ENCODE measurements around the gene DGKH. TPM values are rescaled to one million over a fixed set of nuclear protein-coding genes. Genes with fewer than 3 reads are reported as not detected.

Gene DGKH
- total and polyA plus RNA-seq, 9 of the 15 experiments (the other 6 are each of a cell fraction or from before 2014, with no cell fraction given): 0.38 to 4.4 (median 3.1) TPM

DNA sequence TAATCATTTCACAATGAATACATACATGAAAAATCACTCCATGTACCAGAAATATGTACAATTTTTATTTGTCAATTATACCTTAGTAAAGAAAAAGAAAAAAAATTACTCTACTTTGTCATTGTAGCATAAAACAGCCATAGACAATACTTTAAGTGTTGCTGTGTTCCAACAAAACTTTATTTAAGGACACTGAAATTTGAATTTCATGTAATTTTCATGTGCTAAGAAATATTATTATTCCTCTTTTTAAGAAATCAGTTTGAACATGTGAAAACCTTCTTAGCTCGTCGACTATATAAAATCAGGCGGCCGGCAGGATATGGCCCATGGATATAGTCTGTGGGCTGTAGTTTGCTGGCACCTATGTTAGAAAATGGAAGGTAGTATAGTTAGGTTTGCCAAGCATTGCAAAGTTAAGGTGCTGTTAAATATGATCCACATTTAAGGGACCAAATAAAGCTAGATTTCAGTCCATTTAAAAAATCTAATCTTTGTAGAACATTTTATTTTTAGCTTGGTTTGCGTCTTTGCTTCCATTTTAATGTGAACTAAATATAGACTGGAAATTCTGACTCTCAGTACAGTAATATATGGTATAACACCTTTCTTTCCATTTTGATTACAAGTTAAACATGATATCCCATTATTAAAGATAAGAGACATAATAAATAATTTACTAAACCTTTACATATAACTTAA lies 6.5 kb downstream of the DGKH start:
- ChIA-PET POLR2A (interaction anchor here (0.7 to 1.2 kb wide), 2 partner anchors 11 to 20 kb away, joined by 3 read pairs; no protein-coding TSS in a partner anchor), CTCF (ENCODE audit: low intra/inter-chr PET ratio) (no interaction called here)
- no peaks in the 10 kb centered on the region for H3K27me3 ChIP-seq (ENCODE audit: control insufficient read depth in 2 of 2, insufficient read depth in 2 of 2, low read length in 2 of 2)
- no peaks in the 10 kb centered on the region for H3K9me1 ChIP-seq (ENCODE audit: control insufficient read depth, insufficient read depth, low read length)
- H2AFZ ChIP-seq (ENCODE audit: low read depth, low read length): peak overlapping the region; percentile 71
- H3K27ac ChIP-seq (ENCODE audit: extremely low read depth, low read depth, low read length): peak overlapping the region; percentile 67; the same call in 1 of the 3 replicates
- DNase-seq (ENCODE audit: extremely low read depth in 1 of 4, low spot score in 3 of 4) (no peak), ATAC-seq (peak; percentile 25; the same call in 1 of the 3 replicates), FAIRE-seq (no peak)
- peak overlapping the region in 1 of 2 experiments; percentile 73; a peak in 2 of 4 replicates for H3K9ac ChIP-seq (ENCODE audit: insufficient read depth in 1 of 2, low read depth in 2 of 2, low read length in 2 of 2)
- H3K36me3 ChIP-seq (ENCODE audit: control insufficient read depth, insufficient read depth, low read length): peaks cover 8% of the 10 kb centered on the region; the same call in 1 of the 3 replicates
- no TSS peak for BruUV-seq (replicated peaks)
- intact Hi-C loops (cut with micrococcal nuclease) (no loop called here), in situ Hi-C loops (cut with MboI) (no loop called here)
- 35% methylated on average over 5 of the region's 5 CpGs for WGBS (ENCODE audit: insufficient coverage, low coverage, missing lambda C conversion rate)
- TF ChIP-seq, protein P1, sequence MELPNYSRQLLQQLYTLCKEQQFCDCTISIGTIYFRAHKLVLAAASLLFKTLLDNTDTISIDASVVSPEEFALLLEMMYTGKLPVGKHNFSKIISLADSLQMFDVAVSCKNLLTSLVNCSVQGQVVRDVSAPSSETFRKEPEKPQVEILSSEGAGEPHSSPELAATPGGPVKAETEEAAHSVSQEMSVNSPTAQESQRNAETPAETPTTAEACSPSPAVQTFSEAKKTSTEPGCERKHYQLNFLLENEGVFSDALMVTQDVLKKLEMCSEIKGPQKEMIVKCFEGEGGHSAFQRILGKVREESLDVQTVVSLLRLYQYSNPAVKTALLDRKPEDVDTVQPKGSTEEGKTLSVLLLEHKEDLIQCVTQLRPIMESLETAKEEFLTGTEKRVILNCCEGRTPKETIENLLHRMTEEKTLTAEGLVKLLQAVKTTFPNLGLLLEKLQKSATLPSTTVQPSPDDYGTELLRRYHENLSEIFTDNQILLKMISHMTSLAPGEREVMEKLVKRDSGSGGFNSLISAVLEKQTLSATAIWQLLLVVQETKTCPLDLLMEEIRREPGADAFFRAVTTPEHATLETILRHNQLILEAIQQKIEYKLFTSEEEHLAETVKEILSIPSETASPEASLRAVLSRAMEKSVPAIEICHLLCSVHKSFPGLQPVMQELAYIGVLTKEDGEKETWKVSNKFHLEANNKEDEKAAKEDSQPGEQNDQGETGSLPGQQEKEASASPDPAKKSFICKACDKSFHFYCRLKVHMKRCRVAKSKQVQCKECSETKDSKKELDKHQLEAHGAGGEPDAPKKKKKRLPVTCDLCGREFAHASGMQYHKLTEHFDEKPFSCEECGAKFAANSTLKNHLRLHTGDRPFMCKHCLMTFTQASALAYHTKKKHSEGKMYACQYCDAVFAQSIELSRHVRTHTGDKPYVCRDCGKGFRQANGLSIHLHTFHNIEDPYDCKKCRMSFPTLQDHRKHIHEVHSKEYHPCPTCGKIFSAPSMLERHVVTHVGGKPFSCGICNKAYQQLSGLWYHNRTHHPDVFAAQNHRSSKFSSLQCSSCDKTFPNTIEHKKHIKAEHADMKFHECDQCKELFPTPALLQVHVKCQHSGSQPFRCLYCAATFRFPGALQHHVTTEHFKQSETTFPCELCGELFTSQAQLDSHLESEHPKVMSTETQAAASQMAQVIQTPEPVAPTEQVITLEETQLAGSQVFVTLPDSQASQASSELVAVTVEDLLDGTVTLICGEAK (IDR thresholded peaks at IDR 0.05): peak; percentile 61
- TF ChIP-seq, protein P1 (CRISPR knock-in tag; IDR thresholded peaks at IDR 0.05): no peak
- TF ChIP-seq VEZF1 (CRISPR knock-in tag; IDR thresholded peaks at IDR 0.05) (0 out of 2 replicates have a peak, but pooled peaks have one; percentile 10), POLR2AphosphoS5 (IDR thresholded peaks at IDR 0.05; ENCODE audit: control insufficient read depth, insufficient read depth, low read depth, low read length) (no peak)
- peaks cover 5% of the 10 kb centered on the region; the same call in 1 of the 3 replicates for H3K79me2 ChIP-seq (ENCODE audit: control insufficient read depth, insufficient read depth, low read length)
- H3K4me2 ChIP-seq (ENCODE audit: insufficient read depth, low read length): peak overlapping the region; percentile 62; the same call in 1 of the 2 replicates
- H3K4me1 ChIP-seq (replicated peaks in 1 of 2; ENCODE audit: control insufficient read depth in 2 of 2, insufficient read depth in 2 of 2, low read length in 2 of 2): peaks cover 3 to 10% of the 10 kb centered on the region in 2 experiments; a peak in 1 of 5 replicates
- no peak overlapping the region for H3K4me3 ChIP-seq
- peaks cover 3% of the 10 kb centered on the region for H3K9me3 ChIP-seq (replicated peaks; ENCODE audit: control insufficient read depth, insufficient read depth, low read depth, low read length)
- no peaks in the 10 kb centered on the region for H4K20me1 ChIP-seq (replicated peaks; ENCODE audit: control insufficient read depth, insufficient read depth, low read length)

Data from K562 (cell line).